Mammary epithelial cell (primary cell): ENCODE results near the gene EIF2AK3.

Source experiments
- CTCF ChIP-seq, 2 donors: IDR thresholded peaks in 1 of 2; conservative IDR thresholded peaks in 1 of 2; 2 replicates each; pipeline ENCODE4 v1.5.1; 2011 to 2012; ENCODE audit warnings: inconsistent platforms in 2 of 2, low read length in 2 of 2, mild to moderate bottlenecking in 2 of 2, control low read depth in 1 of 2, low read depth in 1 of 2; ENCODE audit not compliant: insufficient read depth in 1 of 2; ENCODE audit errors: extremely low read depth in 1 of 2
- EZH2 ChIP-seq: IDR thresholded peaks from 2 replicates; pipeline ENCODE4 v1.6.1; 2012; ENCODE audit warnings: low read length, inconsistent platforms, borderline replicate concordance

GRCh38 chr2:88554189-88554588 is 73.1 kb downstream of the EIF2AK3 start:
- TF ChIP-seq CTCF (conservative IDR thresholded peaks at IDR 0.05 in 1 of 2, IDR thresholded peaks at IDR 0.05 in 1 of 2; ENCODE audit: extremely low read depth in 1 of 2, insufficient read depth in 1 of 2, low read depth in 1 of 2, low read length in 2 of 2) (peak; percentile 39 to 73), EZH2 (no peak)
